ENCODE data around the gene TNRC6B. TPM values are rescaled to one million over a fixed set of nuclear protein-coding genes. Genes with fewer than 3 reads are reported as not detected.

The TNRC6B gene
- total and polyA plus RNA-seq, 2 experiments from 2014 or later, result 46.9 to 87.8 TPM

GRCh38 chr22:40204321-40205116, 26.8 kb downstream of the TNRC6B start:
- no peaks in the 10 kb centered on the region for H3K9me2 ChIP-seq (ENCODE audit: insufficient read depth)
- no peak for TF ChIP-seq ETS1 (IDR thresholded peaks at IDR 0.05)
- no peak for TF ChIP-seq EZH2 (IDR thresholded peaks at IDR 0.05; ENCODE audit: low read depth, unreplicated experiment)
- no peak for TF ChIP-seq CTCF (conservative IDR thresholded peaks at IDR 0.05; ENCODE audit: low read depth in 2 of 2)
- no peak for TF ChIP-seq ZNF331 (CRISPR knock-in tag; IDR thresholded peaks at IDR 0.05; ENCODE audit: low read depth)
- TF ChIP-seq ZNF462 (CRISPR knock-in tag; IDR thresholded peaks at IDR 0.05), result no peak
- TF ChIP-seq POLR2AphosphoS5 (IDR thresholded peaks at IDR 0.05; ENCODE audit: low read depth), result no peak
- no peak for TF ChIP-seq REST (IDR thresholded peaks at IDR 0.05; ENCODE audit: unreplicated experiment)
- no peak for TF ChIP-seq STAT1 (IDR thresholded peaks at IDR 0.05; ENCODE audit: unreplicated experiment)
- TF ChIP-seq CREB1 (CRISPR knock-in tag; IDR thresholded peaks at IDR 0.05; ENCODE audit: low read depth), result no peak
- TF ChIP-seq EZH2phosphoT487 (IDR thresholded peaks at IDR 0.05; ENCODE audit: unreplicated experiment), result no peak
- no peak for TF ChIP-seq NANOG (IDR thresholded peaks at IDR 0.05; ENCODE audit: borderline replicate concordance)
- no peak for TF ChIP-seq JUNB (IDR thresholded peaks at IDR 0.05; ENCODE audit: unreplicated experiment)
- no peak for TF ChIP-seq ZNF114 (CRISPR knock-in tag; IDR thresholded peaks at IDR 0.05)
- no peak overlapping the region for H2AFZ ChIP-seq
- no peak overlapping the region for H3K4me3 Mint-ChIP-seq
- no peak overlapping the region for H3K4me3 ChIP-seq
- 0 out of 3 replicates have a peak, but pooled peaks cover 2% of the 10 kb centered on the region for H3K36me3 Mint-ChIP-seq (ENCODE audit: low read depth)
- 0 out of 2 replicates have a peak overlapping the region, but pooled peaks have one; percentile 38 for H3K27ac Mint-ChIP-seq
- H3K36me3 ChIP-seq (ENCODE audit: insufficient read depth), result no peaks in the 10 kb centered on the region
- H4K20me1 ChIP-seq (replicated peaks; ENCODE audit: insufficient read depth), result peaks cover 46% of the 10 kb centered on the region
- DNase-seq (ENCODE audit: low spot score) (no peak), ATAC-seq (no peak)
- no peaks in the 10 kb centered on the region for H3K27me3 ChIP-seq (ENCODE audit: insufficient read depth)
- peaks cover 89% of the 10 kb centered on the region for H3K79me2 ChIP-seq (replicated peaks; ENCODE audit: insufficient read depth)
- H3K4me1 Mint-ChIP-seq, result peaks cover 67% of the 10 kb centered on the region
- peaks cover 64% of the 10 kb centered on the region for H3K4me1 ChIP-seq (ENCODE audit: insufficient read depth)
- no peaks in the 10 kb centered on the region for H3K9me3 Mint-ChIP-seq
- H3K4me2 ChIP-seq, result no peak overlapping the region
- peak overlapping the region; percentile 8; the same call in 1 of the 2 replicates for H3K27ac ChIP-seq (ENCODE audit: low read depth)
- H3F3A ChIP-seq (replicated peaks; ENCODE audit: low read depth), result no peaks in the 10 kb centered on the region; the same call in 1 of the 2 replicates
- H3K27me3 Mint-ChIP-seq (ENCODE audit: insufficient read depth, low read depth, poor library complexity), result peaks cover 7% of the 10 kb centered on the region

Data from GM23338 (cell line).